Measurements from ENCODE around the gene JPH3.

DNA sequence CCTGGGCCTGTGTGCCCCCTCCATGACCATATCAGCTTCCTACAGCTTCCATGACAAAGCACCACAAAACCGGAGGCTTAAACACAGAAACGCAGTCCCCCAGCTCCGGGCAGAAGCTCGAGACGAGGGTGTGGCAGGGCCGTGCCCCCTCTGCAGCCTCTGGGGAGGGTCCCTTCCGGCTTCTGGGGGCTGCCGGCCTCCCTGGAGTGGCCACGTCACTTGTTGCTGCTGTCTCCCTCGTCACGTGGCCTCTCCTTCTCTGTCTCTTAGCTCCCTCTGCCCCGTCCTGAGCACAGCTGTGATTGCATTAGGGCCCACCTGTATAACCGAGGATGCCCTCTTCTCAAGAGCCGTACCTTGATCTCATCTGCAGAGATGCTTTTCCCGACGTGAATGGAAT, 64.6 kb downstream of the JPH3 start:
- no peak for TF ChIP-seq POLR2A (IDR thresholded peaks at IDR 0.05)
- TF ChIP-seq, protein P1, sequence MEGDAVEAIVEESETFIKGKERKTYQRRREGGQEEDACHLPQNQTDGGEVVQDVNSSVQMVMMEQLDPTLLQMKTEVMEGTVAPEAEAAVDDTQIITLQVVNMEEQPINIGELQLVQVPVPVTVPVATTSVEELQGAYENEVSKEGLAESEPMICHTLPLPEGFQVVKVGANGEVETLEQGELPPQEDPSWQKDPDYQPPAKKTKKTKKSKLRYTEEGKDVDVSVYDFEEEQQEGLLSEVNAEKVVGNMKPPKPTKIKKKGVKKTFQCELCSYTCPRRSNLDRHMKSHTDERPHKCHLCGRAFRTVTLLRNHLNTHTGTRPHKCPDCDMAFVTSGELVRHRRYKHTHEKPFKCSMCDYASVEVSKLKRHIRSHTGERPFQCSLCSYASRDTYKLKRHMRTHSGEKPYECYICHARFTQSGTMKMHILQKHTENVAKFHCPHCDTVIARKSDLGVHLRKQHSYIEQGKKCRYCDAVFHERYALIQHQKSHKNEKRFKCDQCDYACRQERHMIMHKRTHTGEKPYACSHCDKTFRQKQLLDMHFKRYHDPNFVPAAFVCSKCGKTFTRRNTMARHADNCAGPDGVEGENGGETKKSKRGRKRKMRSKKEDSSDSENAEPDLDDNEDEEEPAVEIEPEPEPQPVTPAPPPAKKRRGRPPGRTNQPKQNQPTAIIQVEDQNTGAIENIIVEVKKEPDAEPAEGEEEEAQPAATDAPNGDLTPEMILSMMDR (IDR thresholded peaks at IDR 0.05 in 4 of 5, conservative IDR thresholded peaks at IDR 0.05 in 1 of 5), result no peak
